Vagina (tissue), 2 donors: ENCODE data around the gene SGSM1.

Source experiments
- CTCF ChIP-seq, 3 experiments: fragments of 450-650 bp in 2 of 3; fragments of 200-600 bp in 1 of 3; sonication (generic) in 1 of 3; IDR thresholded peaks; one replicate each; pipeline ENCODE4 v1.5.1; 2017 to 2019; ENCODE audit warnings: antibody characterized with exemption in 3 of 3, mild to moderate bottlenecking in 2 of 3, moderate library complexity in 2 of 3
- POLR2A ChIP-seq, 2 donors: fragments of 450-650 bp; IDR thresholded peaks; one replicate each; pipeline ENCODE4 v1.6.1; 2017; ENCODE audit warnings: antibody characterized with exemption in 2 of 2, mild to moderate bottlenecking in 2 of 2, moderate library complexity in 2 of 2
- POLR2AphosphoS5 ChIP-seq, 2 donors: sonication (generic); formaldehyde crosslinking; IDR thresholded peaks; one replicate each; pipeline ENCODE4 v1.9.0; 2017; ENCODE audit warnings: antibody characterized with exemption in 2 of 2, mild to moderate bottlenecking in 2 of 2, low read depth in 1 of 2; ENCODE audit not compliant: insufficient read depth in 1 of 2

GRCh38 chr22:24973872-24974271 is 167.9 kb downstream of the SGSM1 start:
- TF ChIP-seq CTCF (IDR thresholded peaks at IDR 0.05) (no peak), POLR2A (IDR thresholded peaks at IDR 0.05) (no peak), POLR2AphosphoS5 (IDR thresholded peaks at IDR 0.05; ENCODE audit: insufficient read depth in 1 of 2, low read depth in 1 of 2) (no peak)
